Glomerular endothelial cell (primary cell): ENCODE data around the gene PIMREG. TPM values are rescaled to one million over a fixed set of nuclear protein-coding genes. Genes with fewer than 3 reads are reported as not detected.

Experiments used
- DNase-seq: peaks from one replicate; pipeline ENCODE4 v3.0.0-alpha.2; 2011; ENCODE audit warnings: low read depth, low spot score; ENCODE audit errors: extremely low read depth
- total RNA-seq: library from RNA; depleted of rRNA; stranded (reverse); fragments of >200 nt; gene quantifications from 2 replicates; pipeline ENCODE4 v1.2.3, GENCODE V29; 2015

The PIMREG gene
- total RNA-seq, 1 donor from 2014 or later, result 8.2 TPM

GRCh38 chr17:6460531-6461161 is 16.4 kb downstream of the PIMREG start:
- no peak for DNase-seq

GRCh38 chr17:6461246-6461645 is 17.0 kb downstream of the PIMREG start:
- DNase-seq, result no peak

GRCh38 chr17:6461792-6462524 is 17.7 kb downstream of the PIMREG start:
- no peak for DNase-seq

GRCh38 chr17:6462692-6463091 is 18.4 kb downstream of the PIMREG start:
- DNase-seq, result no peak

- no peak for DNase-seq
Observed at GRCh38 chr17:6463616-6464445, 19.6 kb downstream of the PIMREG start.

GRCh38 chr17:6464446-6465041 is 20.3 kb downstream of the PIMREG start:
- no peak for DNase-seq

- DNase-seq, result no peak
Observed at GRCh38 chr17:6465206-6466003, 21.1 kb downstream of the PIMREG start.

- no peak for DNase-seq
Observed at GRCh38 chr17:6467567-6467966, 23.3 kb downstream of the PIMREG start.

- no peak for DNase-seq
Observed at GRCh38 chr17:6468051-6468790, 24.0 kb downstream of the PIMREG start.

GRCh38 chr17:6470146-6470718 is 26.0 kb downstream of the PIMREG start:
- no peak for DNase-seq

- no peak for DNase-seq
Observed at GRCh38 chr17:6470751-6471521, 26.7 kb downstream of the PIMREG start.

GRCh38 chr17:6471531-6472465 is 27.5 kb downstream of the PIMREG start:
- DNase-seq, result no peak

GRCh38 chr17:6472517-6472916 is 28.3 kb downstream of the PIMREG start:
- no peak for DNase-seq

- DNase-seq, result peak; percentile 33
Observed at GRCh38 chr17:6473128-6473767, 29.0 kb downstream of the PIMREG start.

- DNase-seq, result no peak
Observed at GRCh38 chr17:6474376-6474775, 30.1 kb downstream of the PIMREG start.

GRCh38 chr17:6474906-6475305 is 30.7 kb downstream of the PIMREG start:
- no peak for DNase-seq

- DNase-seq, result no peak
Observed at GRCh38 chr17:6475411-6475810, 31.2 kb downstream of the PIMREG start.
